T-cell (primary cell): ENCODE measurements around the gene NFIC. TPM values are rescaled to one million over a fixed set of nuclear protein-coding genes. Genes with fewer than 3 reads are reported as not detected.

Source experiments
- ATAC-seq, 4 experiments: fragments of 200-7000 bp in 3 of 4; fragments of 150-1000 bp in 1 of 4; cut with Tn5 transposase; replicated peaks in 1 of 4; 1 replicate in 3 of 4; 2 replicates in 1 of 4; pipeline ENCODE4 v1.10.0; 2021; ENCODE audit warnings: moderate library complexity in 3 of 4, mild to moderate bottlenecking in 2 of 4, moderate number of reproducible peaks in 1 of 4
- CTCF ChIA-PET, 2 donors: fragments of 300-600 bp; sonication (Branson Sonifier 250); formaldehyde crosslinking; loops; one replicate each; lab custom pipeline; 2022; ENCODE audit warnings: antibody characterized with exemption in 2 of 2; lab: Charles Lee
- POLR2A ChIA-PET, 2 donors: fragments of 300-600 bp; sonication (Branson Sonifier 250); formaldehyde crosslinking; loops; one replicate each; lab custom pipeline; 2022; ENCODE audit warnings: antibody characterized with exemption in 2 of 2; lab: Charles Lee
- DNase-seq, 35 experiments: peaks; one replicate each; pipeline versions ENCODE4 v3.0.0 to v3.0.0-alpha.2; 2013 to 2023
- H3K27ac ChIP-seq: one replicate; pipeline ENCODE4 v1.5.1; 2013; ENCODE audit warnings: low read length
- H3K27me3 ChIP-seq, 2 experiments: replicated peaks in 1 of 2; 1 replicate in 1 of 2; 2 replicates in 1 of 2; pipeline versions ENCODE4 v1.6.1 to v1.7.0; 2013; ENCODE audit warnings: low read length in 1 of 2, mixed read lengths in 1 of 2; ENCODE audit not compliant: control insufficient read depth in 2 of 2, insufficient read depth in 2 of 2; ENCODE audit errors: extremely low read depth in 1 of 2
- H3K36me3 ChIP-seq, 2 donors: 1 replicate in 1 of 2; 2 replicates in 1 of 2; pipeline versions ENCODE4 v1.6.1 to v1.7.0; 2013; ENCODE audit warnings: low read length in 1 of 2; ENCODE audit not compliant: control insufficient read depth in 2 of 2, insufficient read depth in 1 of 2; ENCODE audit errors: extremely low read depth in 1 of 2
- H3K4me1 ChIP-seq, 2 experiments: 1 replicate in 1 of 2; 2 replicates in 1 of 2; pipeline versions ENCODE4 v1.6.1 to v1.7.0; 2013; ENCODE audit warnings: low read length in 2 of 2, mixed read lengths in 1 of 2; ENCODE audit not compliant: insufficient read depth in 2 of 2, control insufficient read depth in 1 of 2; ENCODE audit errors: extremely low read depth in 1 of 2
- H3K4me3 ChIP-seq, 2 donors: 1 replicate in 1 of 2; 2 replicates in 1 of 2; pipeline versions ENCODE4 v1.5.1 to v1.7.0; 2013; ENCODE audit warnings: mild to moderate bottlenecking in 2 of 2, low read length in 1 of 2, moderate library complexity in 1 of 2; ENCODE audit not compliant: control insufficient read depth in 1 of 2; ENCODE audit errors: extremely low read depth in 1 of 2
- H3K9me3 ChIP-seq: 2 replicates; pipeline ENCODE4 v1.7.0; 2013
- H3K27ac Mint-ChIP-seq, 2 donors: one replicate each; pipeline ENCODE4 v1.8.0; 2020 to 2021; ENCODE audit warnings: mild to moderate bottlenecking in 2 of 2, mixed read lengths in 2 of 2
- H3K27me3 Mint-ChIP-seq, 2 donors: one replicate each; pipeline ENCODE4 v1.8.0; 2021 to 2022; ENCODE audit warnings: mixed read lengths in 2 of 2
- H3K36me3 Mint-ChIP-seq: one replicate; pipeline ENCODE4 v1.8.0; 2021; ENCODE audit warnings: mixed read lengths
- H3K4me1 Mint-ChIP-seq, 3 donors: one replicate each; pipeline ENCODE4 v1.8.0; 2020 to 2022; ENCODE audit warnings: mixed read lengths in 3 of 3, mild to moderate bottlenecking in 1 of 3
- H3K4me3 Mint-ChIP-seq, 3 donors: one replicate each; pipeline ENCODE4 v1.8.0; 2020 to 2022; ENCODE audit warnings: mild to moderate bottlenecking in 3 of 3, mixed read lengths in 3 of 3, moderate library complexity in 3 of 3
- H3K9me3 Mint-ChIP-seq, 3 donors: one replicate each; pipeline ENCODE4 v1.8.0; 2020 to 2022; ENCODE audit warnings: mixed read lengths in 3 of 3
- WGBS: methylation state at CpG from one replicate; pipeline ENCODE4 v1.1.5; 2013; ENCODE audit warnings: missing lambda C conversion rate; ENCODE audit not compliant: insufficient coverage; 5-methylcytosine and 5-hydroxymethylcytosine counted together
- total RNA-seq, 35 experiments: library from RNA in 6 of 35; stranded (reverse) in 6 of 35; fragments of 120-200 nt in 1 of 35; gene quantifications; one replicate each; pipeline versions ENCODE4 v1.2.1 to v1.2.4 and lab custom pipeline; 2013 to 2026

Gene NFIC
- total RNA-seq, 5 donors from 2014 or later (not counting 1 experiment from before 2014, with no cell fraction given) = 27.1 to 41.7 (median 37.2) TPM

- peak overlapping the region; percentile 71 to 80 for H3K27ac Mint-ChIP-seq
- CTCF ChIA-PET = no interaction called here
- peaks cover 0 to 9% of the 10 kb centered on the region in 2 experiments for H3K27me3 ChIP-seq
- no peaks in the 10 kb centered on the region for H3K36me3 ChIP-seq
- POLR2A ChIA-PET = interaction anchor here in 1 of 2 donors (0.6 to 0.8 kb wide), 2 partner anchors 85 to 767 kb away, joined by 3 read pairs; no protein-coding TSS in a partner anchor
- H3K27me3 Mint-ChIP-seq = peaks cover 0 to 6% of the 10 kb centered on the region in 2 donors
- no peaks in the 10 kb centered on the region for H3K9me3 ChIP-seq
- ATAC-seq (no peak), DNase-seq (peak in 3 of 35 experiments; percentile 27 to 41 (median 27))
- H3K4me1 Mint-ChIP-seq = peaks cover 44 to 50% (median 46%) of the 10 kb centered on the region in 3 donors
- no peaks in the 10 kb centered on the region for H3K9me3 Mint-ChIP-seq
- H3K36me3 Mint-ChIP-seq = no peaks in the 10 kb centered on the region
- 83% methylated on average over 8 of the region's 27 CpGs for WGBS
- peaks cover 18 to 58% of the 10 kb centered on the region in 2 experiments for H3K4me1 ChIP-seq
- peak overlapping the region; percentile 84 to 87 (median 84) for H3K4me3 Mint-ChIP-seq
- peak overlapping the region in 1 of 2 donors; percentile 72 for H3K4me3 ChIP-seq
- peak overlapping the region; percentile 49 for H3K27ac ChIP-seq
Observed at GRCh38 chr19:3361384-3362216, 4.8 kb upstream of the NFIC start.

GRCh38 chr19:3362217-3362906, 4.0 kb upstream of the NFIC start:
- Mint-ChIP-seq H3K9me3 (no peaks in the 10 kb centered on the region), H3K4me3 (peak overlapping the region; percentile 79 to 84 (median 84)), H3K4me1 (peaks cover 39 to 45% (median 42%) of the 10 kb centered on the region in 3 donors), H3K36me3 (no peaks in the 10 kb centered on the region), H3K27ac (peak overlapping the region; percentile 71 to 74), H3K27me3 (peaks cover 0 to 6% of the 10 kb centered on the region in 2 donors)
- no peak overlapping the region for H3K27ac ChIP-seq
- no peak for DNase-seq
- WGBS = 50% methylated on average over 5 of the region's 9 CpGs
- no peak for ATAC-seq
- CTCF ChIA-PET = no interaction called here
- no peak overlapping the region for H3K4me3 ChIP-seq
- no peaks in the 10 kb centered on the region for H3K36me3 ChIP-seq
- peaks cover 0 to 13% of the 10 kb centered on the region in 2 experiments for H3K27me3 ChIP-seq
- H3K4me1 ChIP-seq = peaks cover 18 to 63% of the 10 kb centered on the region in 2 experiments
- POLR2A ChIA-PET = interaction anchor here in 1 of 2 donors (0.6 kb wide), 1 partner anchor 768 kb away, joined by 3 read pairs; no protein-coding TSS in a partner anchor
- no peaks in the 10 kb centered on the region for H3K9me3 ChIP-seq

- H3K27me3 ChIP-seq = peaks cover 0 to 13% of the 10 kb centered on the region in 2 experiments
- no peaks in the 10 kb centered on the region for H3K36me3 Mint-ChIP-seq
- peak overlapping the region in 1 of 2 donors; percentile 28 for H3K27ac Mint-ChIP-seq
- ATAC-seq (no peak), DNase-seq (no peak)
- no peak overlapping the region for H3K27ac ChIP-seq
- H3K4me1 Mint-ChIP-seq = peaks cover 43 to 47% (median 46%) of the 10 kb centered on the region in 3 donors
- no peaks in the 10 kb centered on the region for H3K36me3 ChIP-seq
- H3K9me3 ChIP-seq = no peaks in the 10 kb centered on the region
- WGBS = 91% methylated on average over 12 of the region's 16 CpGs
- H3K4me1 ChIP-seq = peaks cover 10 to 61% of the 10 kb centered on the region in 2 experiments
- no peak overlapping the region for H3K4me3 Mint-ChIP-seq
- H3K9me3 Mint-ChIP-seq = no peaks in the 10 kb centered on the region
- H3K4me3 ChIP-seq = no peak overlapping the region
- H3K27me3 Mint-ChIP-seq = peaks cover 0 to 6% of the 10 kb centered on the region in 2 donors
- ChIA-PET CTCF (interaction anchor here in 1 of 2 donors (0.6 kb wide), 1 partner anchor 47 kb away, joined by 3 read pairs; no protein-coding TSS in a partner anchor), POLR2A (interaction anchor here in 1 of 2 donors (0.5 kb wide), 1 partner anchor 577 kb away, joined by 3 read pairs; no protein-coding TSS in a partner anchor)
Observed at GRCh38 chr19:3363841-3364500, 2.4 kb upstream of the NFIC start.

- Histone ChIP-seq H3K27ac (no peak overlapping the region), H3K9me3 (no peaks in the 10 kb centered on the region), H3K27me3 (peaks cover 0 to 13% of the 10 kb centered on the region in 2 experiments), H3K4me3 (no peak overlapping the region), H3K4me1 (peaks cover 10 to 61% of the 10 kb centered on the region in 2 experiments), H3K36me3 (no peaks in the 10 kb centered on the region)
- ChIA-PET CTCF (no interaction called here), POLR2A (interaction anchor here in 1 of 2 donors (0.5 kb wide), 1 partner anchor 578 kb away, joined by 3 read pairs; no protein-coding TSS in a partner anchor)
- Mint-ChIP-seq H3K9me3 (no peaks in the 10 kb centered on the region), H3K27me3 (peaks cover 0 to 6% of the 10 kb centered on the region in 2 donors), H3K4me1 (peaks cover 45 to 49% (median 49%) of the 10 kb centered on the region in 3 donors), H3K27ac (no peak overlapping the region), H3K36me3 (no peaks in the 10 kb centered on the region), H3K4me3 (no peak overlapping the region)
- no peak for DNase-seq
- 100% methylated on average over 2 of the region's 4 CpGs for WGBS
- no peak for ATAC-seq
Observed at GRCh38 chr19:3364501-3364858, 1.9 kb upstream of the NFIC start.

GRCh38 chr19:3365093-3365835, 1.1 kb upstream of the NFIC start:
- H3K4me1 ChIP-seq = peaks cover 10 to 64% of the 10 kb centered on the region in 2 experiments
- ATAC-seq (no peak), DNase-seq (no peak)
- no peaks in the 10 kb centered on the region for H3K9me3 Mint-ChIP-seq
- H3K27me3 Mint-ChIP-seq = peaks cover 0 to 6% of the 10 kb centered on the region in 2 donors
- H3K36me3 ChIP-seq = no peaks in the 10 kb centered on the region
- H3K4me1 Mint-ChIP-seq = peaks cover 49 to 57% (median 54%) of the 10 kb centered on the region in 3 donors
- WGBS = 93% methylated on average over 5 of the region's 9 CpGs
- H3K36me3 Mint-ChIP-seq = no peaks in the 10 kb centered on the region
- CTCF ChIA-PET = no interaction called here
- H3K4me3 ChIP-seq = peak overlapping the region; percentile 46 to 54
- no peak overlapping the region for H3K27ac ChIP-seq
- H3K27ac Mint-ChIP-seq = no peak overlapping the region
- no peaks in the 10 kb centered on the region for H3K9me3 ChIP-seq
- peaks cover 0 to 13% of the 10 kb centered on the region in 2 experiments for H3K27me3 ChIP-seq
- POLR2A ChIA-PET = no interaction called here
- peak overlapping the region; percentile 64 to 78 (median 70) for H3K4me3 Mint-ChIP-seq
